GM06990 (cell line): ENCODE data around the gene WDR64.
"Not testable (repeated sequence)": the region's sequence is repeated elsewhere in the genome, so short reads cannot be mapped to it uniquely, and the experiment has no call there.

Experiments used
- DNase-seq: peaks from one replicate; pipeline ENCODE4 v3.0.0-alpha.2; 2011; ENCODE audit not compliant: insufficient read length; ENCODE audit errors: extremely low read depth
- H3K27me3 ChIP-seq: replicated peaks from 2 replicates; pipeline ENCODE4 v1.6.0; 2011; ENCODE audit warnings: low read length; ENCODE audit not compliant: control insufficient read depth, insufficient read depth
- H3K36me3 ChIP-seq: 2 replicates; pipeline ENCODE4 v1.5.1; 2011; ENCODE audit warnings: low read length; ENCODE audit not compliant: control insufficient read depth, insufficient read depth
- H3K4me3 ChIP-seq: replicated peaks from 2 replicates; pipeline ENCODE4 v1.5.1; 2011; ENCODE audit warnings: low read depth, mild to moderate bottlenecking, control low read depth, low read length
- TF ChIP-seq, protein P1 (sequence below): IDR thresholded peaks from 2 replicates; pipeline ENCODE4 v1.5.1; 2011; ENCODE audit warnings: low read length, control low read depth, mild to moderate bottlenecking, inconsistent platforms; ENCODE audit not compliant: insufficient read depth, poor library complexity, severe bottlenecking

The WDR64 gene

DNA sequence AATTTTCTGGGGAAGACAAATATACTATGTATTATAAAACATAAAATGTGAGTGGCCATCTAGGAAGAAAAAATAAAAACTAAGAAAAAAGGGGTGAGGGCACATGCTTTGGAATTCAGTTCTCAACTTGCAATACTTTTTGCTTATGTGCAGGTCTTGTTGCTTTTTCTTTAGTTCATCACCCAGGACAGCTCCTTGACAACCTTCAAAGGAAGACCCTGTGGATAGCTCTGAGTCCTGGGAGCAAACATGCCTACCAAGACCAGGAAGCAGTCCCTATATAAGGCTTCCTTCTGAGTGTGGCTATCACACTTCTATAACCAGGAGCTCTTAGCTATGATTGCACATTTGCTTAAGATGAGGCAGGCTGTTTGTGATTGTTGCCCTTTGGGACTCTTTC lies 78.0 kb downstream of the WDR64 start:
- no peaks in the 10 kb centered on the region for H3K36me3 ChIP-seq
- TF ChIP-seq, protein P1, sequence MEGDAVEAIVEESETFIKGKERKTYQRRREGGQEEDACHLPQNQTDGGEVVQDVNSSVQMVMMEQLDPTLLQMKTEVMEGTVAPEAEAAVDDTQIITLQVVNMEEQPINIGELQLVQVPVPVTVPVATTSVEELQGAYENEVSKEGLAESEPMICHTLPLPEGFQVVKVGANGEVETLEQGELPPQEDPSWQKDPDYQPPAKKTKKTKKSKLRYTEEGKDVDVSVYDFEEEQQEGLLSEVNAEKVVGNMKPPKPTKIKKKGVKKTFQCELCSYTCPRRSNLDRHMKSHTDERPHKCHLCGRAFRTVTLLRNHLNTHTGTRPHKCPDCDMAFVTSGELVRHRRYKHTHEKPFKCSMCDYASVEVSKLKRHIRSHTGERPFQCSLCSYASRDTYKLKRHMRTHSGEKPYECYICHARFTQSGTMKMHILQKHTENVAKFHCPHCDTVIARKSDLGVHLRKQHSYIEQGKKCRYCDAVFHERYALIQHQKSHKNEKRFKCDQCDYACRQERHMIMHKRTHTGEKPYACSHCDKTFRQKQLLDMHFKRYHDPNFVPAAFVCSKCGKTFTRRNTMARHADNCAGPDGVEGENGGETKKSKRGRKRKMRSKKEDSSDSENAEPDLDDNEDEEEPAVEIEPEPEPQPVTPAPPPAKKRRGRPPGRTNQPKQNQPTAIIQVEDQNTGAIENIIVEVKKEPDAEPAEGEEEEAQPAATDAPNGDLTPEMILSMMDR: no peak
- no peaks in the 10 kb centered on the region for H3K27me3 ChIP-seq
- no peak for DNase-seq
- H3K4me3 ChIP-seq: no peak overlapping the region

DNA sequence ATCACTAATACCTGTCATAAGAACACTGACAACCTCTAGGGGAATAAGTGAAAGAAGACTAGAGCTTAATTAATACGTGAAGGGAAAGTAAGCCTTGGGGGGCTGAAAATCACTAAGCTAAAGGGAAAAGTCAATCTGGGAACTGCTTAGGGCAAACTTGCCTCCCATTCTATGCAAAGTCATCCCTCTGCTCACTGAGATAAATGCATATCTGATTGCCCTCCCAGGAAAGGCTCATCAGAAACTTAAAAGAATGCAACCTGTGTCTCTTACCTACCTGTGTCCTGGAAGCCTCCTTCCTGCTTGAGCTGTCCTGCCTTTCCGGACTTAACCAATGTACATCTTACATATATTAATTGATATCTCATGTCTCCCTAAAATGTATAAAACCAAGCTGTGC lies 81.8 kb downstream of the WDR64 start:
- Histone ChIP-seq H3K4me3 (no peak overlapping the region), H3K36me3 (no peaks in the 10 kb centered on the region), H3K27me3 (no peaks in the 10 kb centered on the region)
- TF ChIP-seq, protein P1: no peak
- DNase-seq: no peak

DNA sequence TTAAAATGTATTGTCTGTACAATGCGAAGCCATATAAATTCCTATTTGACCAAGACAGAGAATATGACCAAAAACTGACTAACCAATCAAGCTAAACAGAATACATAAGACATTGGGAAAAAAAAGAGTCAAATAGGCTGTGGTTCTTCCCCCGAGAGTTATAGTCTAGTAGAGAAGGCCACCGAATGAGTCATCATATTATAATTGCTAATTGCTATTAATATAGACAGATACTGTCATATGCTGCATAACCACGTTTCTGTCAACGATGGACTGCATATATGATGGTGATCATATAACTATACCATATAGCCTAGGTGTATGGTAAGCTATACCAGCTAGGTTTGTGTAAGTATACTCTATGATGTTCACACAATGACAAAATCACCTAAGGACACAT lies 82.5 kb downstream of the WDR64 start:
- Histone ChIP-seq H3K4me3 (no peak overlapping the region), H3K27me3 (no peaks in the 10 kb centered on the region), H3K36me3 (no peaks in the 10 kb centered on the region)
- TF ChIP-seq, protein P1: no peak
- no peak for DNase-seq

DNA sequence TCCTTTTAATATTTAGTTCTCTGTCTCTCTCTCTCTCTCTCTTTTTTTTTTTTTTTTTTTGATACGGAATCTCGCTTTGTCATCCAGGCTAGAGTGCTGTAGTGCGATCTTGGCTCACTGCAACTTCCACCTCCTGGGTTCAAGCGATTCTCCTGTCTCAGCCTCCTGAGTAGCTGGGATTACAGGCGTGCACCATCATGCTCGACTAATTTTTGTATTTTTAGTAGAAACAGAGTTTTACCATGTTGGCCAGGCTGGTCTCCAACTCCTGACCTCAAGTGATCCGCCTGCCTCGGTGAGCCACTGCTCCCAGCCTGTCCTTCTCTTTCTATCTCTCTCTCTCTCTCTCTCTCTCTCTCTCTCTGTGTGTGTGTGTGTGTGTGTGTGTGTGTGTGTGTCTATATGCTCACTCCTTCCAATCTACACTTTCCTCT lies 83.4 kb downstream of the WDR64 start:
- not testable (repeated sequence) for H3K36me3 ChIP-seq, DNase-seq, H3K27me3 ChIP-seq, H3K4me3 ChIP-seq

DNA sequence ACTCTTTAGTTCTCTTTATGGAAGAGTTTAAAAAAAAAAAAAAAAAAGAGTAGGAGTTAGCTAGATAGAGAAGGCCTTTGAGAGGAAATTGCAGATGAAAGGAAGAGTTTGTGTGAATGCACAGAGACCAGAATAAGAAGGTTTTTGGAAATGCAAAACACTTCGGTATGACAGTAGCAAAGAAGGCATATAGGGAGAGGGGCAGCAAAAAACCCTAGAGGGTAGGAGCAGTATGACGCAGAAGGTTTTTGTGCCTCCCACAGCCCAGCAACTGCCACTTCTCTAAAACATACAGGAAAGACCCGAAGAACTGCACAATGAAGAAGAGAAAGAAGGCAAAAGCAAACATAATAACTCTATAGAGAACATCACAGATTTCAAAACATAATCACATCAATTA lies 84.3 kb downstream of the WDR64 start:
- TF ChIP-seq, protein P1: no peak
- H3K27me3 ChIP-seq: no peaks in the 10 kb centered on the region
- H3K4me3 ChIP-seq: no peak overlapping the region
- no peaks in the 10 kb centered on the region for H3K36me3 ChIP-seq
- no peak for DNase-seq

DNA sequence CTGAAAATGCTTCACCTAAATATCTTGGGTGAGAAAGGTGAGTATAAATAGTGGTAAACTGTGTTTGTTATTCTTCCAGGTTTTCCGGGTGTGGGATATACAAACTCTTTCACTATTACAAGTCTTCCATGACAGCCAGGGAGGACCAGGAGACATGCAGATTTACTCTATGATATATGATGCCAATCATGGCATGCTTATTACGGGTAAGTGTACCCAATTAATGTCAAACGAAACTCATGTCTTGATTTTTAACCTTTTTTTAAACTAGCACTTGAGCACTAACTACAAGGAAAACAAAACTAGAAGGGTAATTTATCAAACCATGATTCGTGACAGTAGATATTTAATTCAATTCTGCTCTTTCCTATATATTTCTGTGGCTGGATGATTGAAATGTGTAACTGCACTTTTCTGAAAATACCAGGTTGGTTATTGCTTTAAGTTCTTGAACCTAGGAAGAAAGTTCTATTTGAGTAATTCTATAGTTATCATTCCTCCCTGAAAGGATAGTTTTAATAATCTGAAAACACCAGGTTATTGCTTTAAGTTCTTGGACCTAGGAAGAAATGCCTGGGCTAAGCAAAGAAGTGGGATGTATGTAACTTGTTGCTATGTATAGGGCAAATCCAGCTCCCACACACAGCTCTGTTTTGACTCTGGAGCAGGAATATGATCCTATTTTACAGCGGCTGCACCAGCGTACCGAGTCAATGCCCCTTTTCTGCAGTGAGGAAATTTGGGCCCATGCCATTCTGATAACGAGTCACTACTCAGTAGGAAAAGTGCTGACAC lies 86.4 kb downstream of the WDR64 start:
- TF ChIP-seq, protein P1: no peak
- Histone ChIP-seq H3K36me3 (no peaks in the 10 kb centered on the region), H3K27me3 (no peaks in the 10 kb centered on the region), H3K4me3 (no peak overlapping the region)
- no peak for DNase-seq
